NCI-H1092 (cell line): ENCODE data around the gene TEPSIN.
A peak's percentile ranks its signal among the peaks of the same experiment; 100 is the strongest.
"Not testable (repeated sequence)": the region's sequence is repeated elsewhere in the genome, so short reads cannot be mapped to it uniquely, and the experiment has no call there.

Experiments
- DNase-seq: peaks from one replicate; lab custom pipeline; 2025; lab: John Stamatoyannopoulos, UW

Gene TEPSIN

GRCh38 chr17:81236784-81237183 lies 2.1 kb downstream of the TEPSIN start:
- DNase-seq: no peak

- DNase-seq: no peak
These were observed 2.8 kb downstream of the TEPSIN start for GRCh38 chr17:81235822-81236740.

- DNase-seq: no peak
These were observed 3.7 kb downstream of the TEPSIN start for GRCh38 chr17:81234940-81235821.

DNA sequence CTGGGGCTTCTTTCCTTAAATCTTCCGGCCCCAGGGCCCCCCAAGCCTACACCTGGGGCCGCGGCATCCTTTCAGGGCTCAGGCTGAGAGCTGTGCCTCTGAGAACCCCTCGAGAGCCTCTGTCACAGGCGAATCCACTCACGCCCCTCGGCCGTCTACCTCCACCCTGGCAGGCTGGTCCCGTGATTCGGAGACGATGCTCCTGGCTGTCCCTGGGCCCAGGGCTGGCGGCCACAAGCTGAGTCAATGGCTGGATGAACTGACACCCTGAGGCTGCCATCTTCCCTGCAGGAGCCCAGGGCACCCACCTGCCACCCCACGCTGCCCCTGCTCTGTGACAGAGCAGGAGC lies 4.4 kb downstream of the TEPSIN start:
- no peak for DNase-seq

- no peak for DNase-seq
These were observed 4.9 kb downstream of the TEPSIN start for GRCh38 chr17:81233811-81234505.

GRCh38 chr17:81233316-81233715 lies 5.5 kb downstream of the TEPSIN start:
- DNase-seq: no peak

GRCh38 chr17:81232616-81233241 lies 6.1 kb downstream of the TEPSIN start:
- DNase-seq: no peak

- no peak for DNase-seq
These were observed 6.9 kb downstream of the TEPSIN start for GRCh38 chr17:81231766-81232581.

DNA sequence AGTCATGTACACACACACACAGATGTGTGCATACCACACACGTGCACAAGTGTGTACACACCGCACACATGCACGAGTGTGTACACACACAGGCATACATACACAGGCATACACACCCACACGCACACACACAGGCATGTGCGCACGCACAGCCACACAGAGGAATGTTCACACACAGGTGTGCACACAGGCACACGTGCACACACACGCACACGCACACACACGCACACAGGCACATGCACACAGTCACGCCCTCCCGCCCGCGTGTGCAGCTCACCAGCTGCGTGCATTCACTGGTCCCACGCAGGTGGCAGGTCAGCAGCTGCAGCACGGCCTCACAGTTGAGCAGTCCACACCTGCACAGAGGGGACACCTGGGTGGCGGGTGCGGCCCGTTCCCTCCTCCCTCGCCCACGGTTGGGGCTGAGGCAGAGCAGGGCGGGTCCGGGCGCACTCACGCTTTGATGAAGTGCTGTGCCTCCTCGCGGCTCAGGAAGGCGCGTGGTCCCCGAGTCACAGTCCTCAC lies 7.7 kb downstream of the TEPSIN start:
- DNase-seq: no peak

DNA sequence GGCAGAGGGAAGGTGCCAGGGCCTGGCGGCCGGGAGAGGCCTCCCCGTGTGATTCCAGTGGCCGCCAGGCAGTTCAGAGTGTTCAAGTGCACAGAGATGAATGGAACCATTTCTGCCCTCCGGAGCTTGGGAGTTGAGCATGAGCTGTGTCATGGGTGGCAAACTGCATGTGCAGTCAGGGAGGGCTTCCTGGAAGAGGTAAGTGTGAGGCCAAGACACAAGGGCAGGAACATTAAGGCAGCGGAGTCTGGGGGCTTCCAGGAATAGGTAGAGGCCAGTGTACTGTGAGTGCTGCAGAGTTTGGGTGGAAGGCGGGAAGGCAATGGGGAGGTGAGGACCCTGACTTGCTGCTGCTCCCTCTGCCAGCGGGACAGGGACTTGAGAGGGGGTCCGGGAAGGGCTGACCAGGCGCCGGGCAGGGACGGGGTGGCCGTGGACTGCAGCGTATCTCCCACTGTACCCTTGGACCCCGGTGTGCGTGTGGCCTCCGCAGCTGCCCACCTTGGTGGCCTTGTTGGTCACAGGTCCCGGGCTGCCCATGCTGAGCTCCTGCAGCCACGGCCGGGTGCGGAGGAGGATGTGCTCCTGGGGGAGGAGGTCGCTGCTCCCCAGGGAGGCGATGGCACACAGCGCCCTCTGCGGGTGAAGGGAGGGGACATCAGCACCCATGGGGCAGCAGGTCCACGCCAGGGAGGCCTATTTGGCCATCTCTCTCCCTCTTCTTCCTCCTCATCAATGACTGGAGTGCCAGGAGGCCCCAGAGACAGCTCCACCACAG lies 8.6 kb downstream of the TEPSIN start:
- DNase-seq: no peak

DNA sequence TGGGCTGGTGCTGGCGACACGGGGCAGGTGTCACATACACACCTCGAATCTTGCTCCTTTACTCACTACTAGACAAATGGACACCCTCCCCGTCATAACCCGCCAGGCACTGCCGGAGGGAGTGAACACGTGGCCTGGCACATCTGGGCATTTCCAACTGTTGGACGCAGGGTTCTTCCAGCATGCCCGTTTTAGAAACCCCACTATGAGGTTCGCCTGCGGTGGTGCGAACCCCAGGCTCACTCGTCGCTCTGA lies 9.3 kb downstream of the TEPSIN start:
- DNase-seq: no peak

DNA sequence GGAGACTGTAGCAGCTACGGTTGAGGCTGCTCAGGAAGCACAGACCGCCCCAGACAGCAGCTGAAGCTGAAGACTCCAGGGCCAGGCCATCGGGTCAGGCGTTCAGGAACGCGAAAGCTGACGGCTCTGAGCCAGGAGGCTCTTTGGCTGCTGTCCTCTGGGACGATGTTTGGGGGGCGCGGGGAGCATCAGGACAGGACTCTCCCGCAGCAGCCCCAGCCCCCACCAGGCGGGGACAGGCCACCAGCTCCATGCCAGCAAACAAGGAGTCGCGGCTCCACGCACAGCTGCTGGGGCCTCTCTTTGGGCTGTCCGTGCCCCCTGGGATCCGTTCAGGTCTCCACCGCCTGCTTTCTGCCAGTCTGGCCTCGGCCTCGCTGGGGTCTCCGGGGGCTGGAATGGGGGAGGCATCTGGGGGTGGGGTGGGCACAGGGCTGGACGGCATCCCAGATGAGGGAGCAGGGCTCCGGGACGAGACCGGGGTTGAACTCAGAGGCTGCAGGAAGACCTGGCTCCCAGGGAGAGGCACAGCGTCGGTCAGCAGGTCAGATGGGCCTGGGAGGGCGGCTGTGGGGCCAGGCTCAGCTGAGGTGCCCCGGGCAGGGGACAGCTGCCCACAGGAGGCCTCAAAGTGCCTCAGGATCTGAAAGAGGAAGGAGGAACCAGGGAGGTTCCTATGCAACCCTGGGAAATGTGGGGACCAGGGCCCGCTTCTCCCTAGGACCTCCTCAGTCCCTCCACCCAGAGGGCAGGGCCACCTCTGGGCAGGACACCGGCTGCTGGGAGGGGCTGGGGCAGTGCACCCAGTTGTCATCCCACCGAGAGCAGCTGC lies 9.8 kb downstream of the TEPSIN start:
- DNase-seq: no peak

GRCh38 chr17:81228420-81228819 lies 10.4 kb downstream of the TEPSIN start:
- no peak for DNase-seq

DNA sequence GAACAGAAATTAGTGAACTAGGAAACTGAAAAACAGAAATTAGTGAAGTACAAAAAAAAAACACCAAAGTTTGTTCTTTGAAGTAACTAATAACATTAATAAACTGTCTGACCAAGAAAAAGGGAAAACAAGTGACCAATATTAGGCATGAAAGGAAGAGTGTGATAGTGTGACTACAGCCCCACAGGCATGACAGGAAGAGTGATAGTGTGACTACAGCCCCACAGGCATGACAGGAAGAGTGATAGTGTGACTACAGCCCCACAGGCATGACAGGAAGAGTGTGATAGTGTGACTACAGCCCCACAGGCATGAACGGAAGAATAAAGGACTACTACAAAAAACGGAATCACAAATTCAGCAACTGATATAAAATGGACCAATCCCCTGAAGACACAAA lies 11.2 kb downstream of the TEPSIN start:
- not testable (repeated sequence) for DNase-seq

DNA sequence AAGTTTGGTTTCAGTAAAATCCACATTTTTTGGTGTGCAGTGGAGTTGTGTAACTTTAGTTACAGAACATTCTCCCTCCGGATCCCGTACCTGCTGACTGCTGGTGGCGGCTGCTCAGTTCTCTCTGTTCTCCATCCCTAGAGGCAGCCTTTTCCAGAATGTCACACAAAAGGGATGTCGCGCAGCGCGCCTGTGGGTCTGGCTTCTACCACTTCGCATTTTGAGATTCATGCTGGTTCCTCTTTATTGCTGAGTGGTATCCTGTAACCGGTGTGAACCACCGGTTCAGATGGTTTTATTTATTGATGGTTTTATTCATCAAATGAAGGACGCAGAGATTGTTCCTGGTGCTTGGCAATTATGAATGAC lies 15.1 kb downstream of the TEPSIN start:
- DNase-seq: no peak

GRCh38 chr17:81222906-81223761 lies 15.7 kb downstream of the TEPSIN start, which contains the start of gene CEP131:
Gene CEP131, minus strand, starts transcription at chr17:81222965. Its CDS starts 2,909 bp downstream, at chr17:81220056.
- peak; percentile 97 for DNase-seq

- no peak for DNase-seq
These were observed 16.3 kb downstream of the TEPSIN start for GRCh38 chr17:81222620-81222905.

DNA sequence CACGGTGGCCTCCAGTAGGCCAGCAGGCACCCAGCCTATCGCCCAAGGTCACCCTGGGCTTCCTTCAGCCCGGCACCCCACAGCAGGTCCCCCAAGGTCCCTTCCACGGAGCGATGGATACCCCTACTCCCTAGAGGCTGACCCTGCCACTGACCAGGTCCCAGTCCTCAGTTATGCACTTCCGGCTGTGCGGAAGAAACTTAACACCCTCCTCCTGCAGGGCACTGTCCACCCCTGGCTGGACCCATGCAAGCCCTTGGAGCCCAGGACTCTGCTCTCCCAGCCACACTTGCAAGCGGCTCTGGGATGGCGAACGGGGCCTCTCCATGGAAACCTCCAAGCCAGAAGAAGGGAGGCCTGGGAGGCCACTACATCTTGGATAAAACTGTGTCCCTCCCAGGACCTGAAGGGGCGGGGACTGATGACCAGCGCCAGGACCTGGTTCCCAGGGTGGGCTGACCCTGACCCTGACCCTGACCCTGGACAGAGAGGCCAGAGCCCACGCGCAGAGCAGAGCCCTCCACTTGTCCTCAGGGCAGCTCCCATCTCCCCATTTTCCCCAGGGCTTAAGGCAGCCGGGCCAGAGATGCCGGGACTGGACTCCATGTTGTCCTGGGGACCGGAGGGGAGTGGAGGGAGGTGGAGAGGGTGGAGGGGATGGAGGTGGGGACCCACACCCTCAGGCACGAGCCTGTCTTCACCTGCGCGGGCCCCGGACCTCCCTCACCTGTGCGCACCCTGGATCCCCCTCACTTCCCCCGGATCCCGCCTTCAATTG lies 16.8 kb downstream of the TEPSIN start:
- no peak for DNase-seq
